MCF 10A (cell line): ENCODE results near the gene ARVCF. TPM values are rescaled to one million over a fixed set of nuclear protein-coding genes. Genes with fewer than 3 reads are reported as not detected.

Experiments
- BruUV-seq: library from RNA; stranded (reverse); fragments of 400-500 nt; replicated peaks from 2 replicates; lab custom pipeline; 2021; lab: Mats Ljungman, UMichigan
- CTCF ChIA-PET: fragments of 300-600 bp; sonication (Branson Sonifier 250); formaldehyde crosslinking; extraction: SDS; loops from one replicate; lab custom pipeline; 2021; ENCODE audit warnings: antibody characterized with exemption, inconsistent platforms; lab: Yijun Ruan, JAX
- POLR2A ChIA-PET: fragments of 300-600, 350-650 bp; sonication (Branson Sonifier 250); formaldehyde crosslinking; extraction: SDS; loops from one replicate; lab custom pipeline; 2020; ENCODE audit warnings: antibody characterized with exemption, inconsistent platforms; lab: Yijun Ruan, JAX
- DNase-seq: peaks from one replicate; pipeline ENCODE4 v3.0.0-alpha.2; 2018; ENCODE audit not compliant: unreplicated experiment
- H3K27ac Mint-ChIP-seq: one replicate; pipeline ENCODE4 v1.8.0; 2022; ENCODE audit warnings: mild to moderate bottlenecking, low read depth, mixed read lengths; ENCODE audit not compliant: unreplicated experiment
- H3K27me3 Mint-ChIP-seq: one replicate; pipeline ENCODE4 v1.8.0; 2022; ENCODE audit warnings: mixed read lengths; ENCODE audit not compliant: insufficient read depth, unreplicated experiment
- H3K36me3 Mint-ChIP-seq: one replicate; pipeline ENCODE4 v1.8.0; 2022; ENCODE audit warnings: mild to moderate bottlenecking, moderate library complexity, mixed read lengths; ENCODE audit not compliant: insufficient read depth, unreplicated experiment
- H3K4me1 Mint-ChIP-seq: one replicate; pipeline ENCODE4 v1.8.0; 2022; ENCODE audit warnings: mixed read lengths; ENCODE audit not compliant: insufficient read depth, unreplicated experiment
- H3K4me3 Mint-ChIP-seq: one replicate; pipeline ENCODE4 v1.8.0; 2022; ENCODE audit warnings: mild to moderate bottlenecking, moderate library complexity, mixed read lengths; ENCODE audit not compliant: unreplicated experiment
- H3K9me3 Mint-ChIP-seq: one replicate; pipeline ENCODE4 v1.8.0; 2022; ENCODE audit warnings: mixed read lengths; ENCODE audit not compliant: unreplicated experiment
- CTCF ChIP-seq: fragments of 200-600 bp; IDR thresholded peaks from one replicate; pipeline ENCODE4 v1.8.0; 2022; ENCODE audit warnings: antibody characterized with exemption, mild to moderate bottlenecking; ENCODE audit not compliant: unreplicated experiment
- intact Hi-C: fragments of 100-400 bp; cut with micrococcal nuclease; formaldehyde crosslinking; loops from 2 replicates; pipeline ENCODE4 v1.14.1; 2022
- total RNA-seq: library from RNA; stranded (reverse); gene quantifications from 2 replicates; pipeline ENCODE4 v1.2.3, GENCODE V29; 2022

The ARVCF gene
- total RNA-seq, 1 experiment from 2014 or later: 7.5 TPM

GRCh38 chr22:20008221-20008995 lies 8.2 kb downstream of the ARVCF start:
- no peak for TF ChIP-seq CTCF
- Mint-ChIP-seq H3K4me3 (no peak overlapping the region), H3K27ac (no peak overlapping the region), H3K36me3 (no peaks in the 10 kb centered on the region), H3K4me1 (peaks cover 9% of the 10 kb centered on the region), H3K9me3 (peaks cover 17% of the 10 kb centered on the region), H3K27me3 (no peaks in the 10 kb centered on the region)
- no peak for DNase-seq
- no TSS peak for BruUV-seq
- POLR2A ChIA-PET: no interaction called here
- intact Hi-C loops: no loop called here
- CTCF ChIA-PET: no interaction called here

GRCh38 chr22:20004464-20004863 lies 12.2 kb downstream of the ARVCF start:
- intact Hi-C loops: no loop called here
- Mint-ChIP-seq H3K9me3 (peaks cover 20% of the 10 kb centered on the region), H3K4me3 (no peak overlapping the region), H3K36me3 (no peaks in the 10 kb centered on the region), H3K4me1 (peaks cover 4% of the 10 kb centered on the region), H3K27me3 (no peaks in the 10 kb centered on the region), H3K27ac (no peak overlapping the region)
- BruUV-seq: no TSS peak
- no peak for TF ChIP-seq CTCF
- ChIA-PET CTCF (no interaction called here), POLR2A (no interaction called here)
- no peak for DNase-seq

GRCh38 chr22:20003304-20003703 lies 13.3 kb downstream of the ARVCF start:
- Mint-ChIP-seq H3K27me3 (no peaks in the 10 kb centered on the region), H3K9me3 (peaks cover 20% of the 10 kb centered on the region), H3K4me3 (no peak overlapping the region), H3K36me3 (no peaks in the 10 kb centered on the region), H3K27ac (no peak overlapping the region), H3K4me1 (no peaks in the 10 kb centered on the region)
- no peak for TF ChIP-seq CTCF
- ChIA-PET CTCF (interaction anchor here (0.5 kb wide), 1 partner anchor 1098 kb away, joined by 4 read pairs; no protein-coding TSS in a partner anchor), POLR2A (interaction anchor here (1.2 kb wide), 1 partner anchor 18 kb away, joined by 3 read pairs; no protein-coding TSS in a partner anchor)
- BruUV-seq: no TSS peak
- intact Hi-C loops: no loop called here
- DNase-seq: no peak

- intact Hi-C loops: no loop called here
- BruUV-seq: no TSS peak
- TF ChIP-seq CTCF: no peak
- POLR2A ChIA-PET: interaction anchor here (1.2 kb wide), 1 partner anchor 19 kb away, joined by 3 read pairs; no protein-coding TSS in a partner anchor
- no peak for DNase-seq
- Mint-ChIP-seq H3K36me3 (no peaks in the 10 kb centered on the region), H3K27me3 (no peaks in the 10 kb centered on the region), H3K9me3 (peaks cover 20% of the 10 kb centered on the region), H3K4me1 (no peaks in the 10 kb centered on the region), H3K4me3 (no peak overlapping the region), H3K27ac (no peak overlapping the region)
- CTCF ChIA-PET: no interaction called here
These were observed 14.0 kb downstream of the ARVCF start for GRCh38 chr22:20002636-20003035.
